ENCODE measurements around the gene FSTL5. TPM values are rescaled to one million over a fixed set of nuclear protein-coding genes. Genes with fewer than 3 reads are reported as not detected.

Gene FSTL5
- total RNA-seq, 2 donors from 2014 or later, result 0.24 to 1.1 TPM

GRCh38 chr4:162016991-162017390, 146.8 kb downstream of the FSTL5 start:
- Histone ChIP-seq H3K4me1 (ENCODE audit: control insufficient read depth, insufficient read depth, low read length) (no peaks in the 10 kb centered on the region), H3K4me3 (ENCODE audit: low read length) (no peak overlapping the region), H3K36me3 (ENCODE audit: control insufficient read depth, insufficient read depth, low read length) (no peaks in the 10 kb centered on the region), H3K9ac (ENCODE audit: extremely low read depth, low read length, poor library complexity, severe bottlenecking) (no peak overlapping the region), H3K27ac (ENCODE audit: low read depth, low read length) (no peak overlapping the region), H3K9me3 (ENCODE audit: control insufficient read depth, low read length) (no peaks in the 10 kb centered on the region), H3K27me3 (ENCODE audit: control insufficient read depth, insufficient read depth, low read length, poor library complexity, severe bottlenecking) (no peaks in the 10 kb centered on the region)
- WGBS, 2 experiments (ENCODE audit: insufficient coverage in 1 of 2, insufficient read length in 1 of 2), result 94 to 99% methylated on average over 2 of the region's 2 CpGs
- Mint-ChIP-seq H3K4me3 (no peak overlapping the region), H3K36me3 (ENCODE audit: low read depth) (no peaks in the 10 kb centered on the region), H3K27ac (no peak overlapping the region), H3K9me3 (no peaks in the 10 kb centered on the region), H3K27me3 (ENCODE audit: insufficient read depth) (no peaks in the 10 kb centered on the region), H3K4me1 (no peaks in the 10 kb centered on the region)
- TF ChIP-seq CTCF (conservative IDR thresholded peaks at IDR 0.05), result no peak
- DNase-seq, result no peak

- no peak overlapping the region for H3K27ac ChIP-seq (ENCODE audit: low read depth, low read length)
- H3K27me3 Mint-ChIP-seq (ENCODE audit: insufficient read depth), result no peaks in the 10 kb centered on the region
- no peaks in the 10 kb centered on the region for H3K4me1 ChIP-seq (ENCODE audit: control insufficient read depth, insufficient read depth, low read length)
- H3K27me3 ChIP-seq (ENCODE audit: control insufficient read depth, insufficient read depth, low read length, poor library complexity, severe bottlenecking), result no peaks in the 10 kb centered on the region
- H3K4me1 Mint-ChIP-seq, result no peaks in the 10 kb centered on the region
- H3K36me3 Mint-ChIP-seq (ENCODE audit: low read depth), result no peaks in the 10 kb centered on the region
- H3K9me3 Mint-ChIP-seq, result no peaks in the 10 kb centered on the region
- DNase-seq, result no peak
- no peak overlapping the region for H3K27ac Mint-ChIP-seq
- 0% methylated on average over 1 of the region's 1 CpG; no CpG with 5 or more reads in 1 of the 2 experiments for WGBS, 2 experiments (ENCODE audit: insufficient coverage in 1 of 2, insufficient read length in 1 of 2)
- H3K9me3 ChIP-seq (ENCODE audit: control insufficient read depth, low read length), result no peaks in the 10 kb centered on the region
- H3K4me3 Mint-ChIP-seq, result no peak overlapping the region
- H3K4me3 ChIP-seq (ENCODE audit: low read length), result no peak overlapping the region
- no peak overlapping the region for H3K9ac ChIP-seq (ENCODE audit: extremely low read depth, low read length, poor library complexity, severe bottlenecking)
- TF ChIP-seq CTCF (conservative IDR thresholded peaks at IDR 0.05), result no peak
- H3K36me3 ChIP-seq (ENCODE audit: control insufficient read depth, insufficient read depth, low read length), result no peaks in the 10 kb centered on the region
Measured at GRCh38 chr4:162016219-162016618, 147.6 kb downstream of the FSTL5 start.

- H3K36me3 Mint-ChIP-seq (ENCODE audit: low read depth), result no peaks in the 10 kb centered on the region
- H3K4me3 ChIP-seq (ENCODE audit: low read length), result no peak overlapping the region
- 83 to 95% methylated on average over 1 to 3 of the region's 3 CpGs for WGBS, 2 experiments (ENCODE audit: insufficient coverage in 1 of 2, insufficient read length in 1 of 2)
- no peak overlapping the region for H3K9ac ChIP-seq (ENCODE audit: extremely low read depth, low read length, poor library complexity, severe bottlenecking)
- H3K27me3 Mint-ChIP-seq (ENCODE audit: insufficient read depth), result no peaks in the 10 kb centered on the region
- DNase-seq, result no peak
- no peak overlapping the region for H3K4me3 Mint-ChIP-seq
- H3K9me3 Mint-ChIP-seq, result no peaks in the 10 kb centered on the region
- no peak for TF ChIP-seq CTCF (conservative IDR thresholded peaks at IDR 0.05)
- H3K9me3 ChIP-seq (ENCODE audit: control insufficient read depth, low read length), result no peaks in the 10 kb centered on the region
- H3K36me3 ChIP-seq (ENCODE audit: control insufficient read depth, insufficient read depth, low read length), result no peaks in the 10 kb centered on the region
- no peak overlapping the region for H3K27ac Mint-ChIP-seq
- H3K4me1 Mint-ChIP-seq, result no peaks in the 10 kb centered on the region
- H3K4me1 ChIP-seq (ENCODE audit: control insufficient read depth, insufficient read depth, low read length), result no peaks in the 10 kb centered on the region
- no peaks in the 10 kb centered on the region for H3K27me3 ChIP-seq (ENCODE audit: control insufficient read depth, insufficient read depth, low read length, poor library complexity, severe bottlenecking)
- no peak overlapping the region for H3K27ac ChIP-seq (ENCODE audit: low read depth, low read length)
Measured at GRCh38 chr4:162015090-162015489, 148.7 kb downstream of the FSTL5 start.

Data from endodermal cell (in vitro differentiated cells).